ENCODE results near the gene GAL3ST1.
A peak's percentile ranks its signal among the peaks of the same experiment; 100 is the strongest.
"Not testable (repeated sequence)": the region's sequence is repeated elsewhere in the genome, so short reads cannot be mapped to it uniquely, and the experiment has no call there.

GAL3ST1 gene

DNA sequence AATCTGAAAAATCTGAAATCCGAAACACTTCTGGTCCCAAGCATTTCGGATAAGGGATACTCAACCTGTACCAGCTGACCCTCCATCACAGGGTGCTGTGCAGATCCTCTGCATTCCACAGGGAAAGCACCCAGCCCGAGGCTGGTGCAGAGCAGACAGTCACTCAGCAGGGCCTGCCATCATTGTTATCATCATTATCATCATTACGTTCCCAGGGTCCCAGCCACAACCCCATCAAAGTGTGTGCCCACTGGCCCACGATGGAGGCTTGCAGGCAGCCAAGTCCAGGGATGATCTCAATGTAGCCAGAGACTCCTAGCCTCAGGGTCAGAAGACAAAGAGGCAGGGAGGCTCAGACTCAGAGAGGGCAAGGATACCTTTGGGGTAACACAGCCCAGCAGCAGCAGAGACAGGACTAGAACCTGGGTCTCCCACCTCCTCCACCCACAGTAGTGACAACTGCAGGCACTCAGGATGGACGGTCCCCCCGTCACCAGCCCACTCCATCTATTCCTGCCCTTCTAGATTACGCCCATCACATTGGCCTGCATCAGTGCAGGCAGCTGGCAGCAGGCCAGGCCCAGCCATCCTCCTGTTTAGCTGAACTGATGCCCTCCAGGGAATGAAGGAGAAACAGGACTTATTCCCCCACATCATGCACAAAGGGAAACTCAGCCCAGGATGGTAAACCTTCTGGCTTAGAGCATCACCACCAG lies 10.3 kb downstream of the GAL3ST1 start:
- H3K36me3 Mint-ChIP-seq, result no peaks in the 10 kb centered on the region
- H3K4me1 Mint-ChIP-seq (ENCODE audit: low read depth), result no peaks in the 10 kb centered on the region
- H3K27ac Mint-ChIP-seq, result no peak overlapping the region
- no peak overlapping the region for H3K4me3 Mint-ChIP-seq
- no peaks in the 10 kb centered on the region for H3K27me3 Mint-ChIP-seq
- H3K9me3 Mint-ChIP-seq (ENCODE audit: low read depth), result no peaks in the 10 kb centered on the region

DNA sequence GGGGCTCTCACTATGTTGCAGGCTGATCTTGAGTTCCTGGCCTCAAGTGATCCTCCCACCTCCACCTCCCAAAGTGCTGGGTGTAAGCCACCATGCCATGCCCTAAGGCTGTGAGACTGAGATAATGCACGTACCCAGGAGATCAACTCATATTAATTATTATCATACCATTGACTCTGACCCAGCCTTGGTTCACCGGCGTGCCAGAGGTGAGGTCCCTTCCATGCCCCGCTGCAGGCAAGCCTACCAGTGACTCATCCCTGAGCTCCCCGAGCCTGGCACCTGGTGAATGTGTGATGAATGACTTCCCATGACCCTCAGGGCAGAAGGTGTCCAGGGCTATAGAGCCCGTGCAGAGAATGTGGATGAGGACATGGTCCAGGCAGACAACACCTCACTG lies 12.1 kb downstream of the GAL3ST1 start:
- H3K9me3 Mint-ChIP-seq (ENCODE audit: low read depth), result no peaks in the 10 kb centered on the region
- no peaks in the 10 kb centered on the region for H3K4me1 Mint-ChIP-seq (ENCODE audit: low read depth)
- H3K27ac Mint-ChIP-seq, result no peak overlapping the region
- H3K27me3 Mint-ChIP-seq, result no peaks in the 10 kb centered on the region
- no peak overlapping the region for H3K4me3 Mint-ChIP-seq
- H3K36me3 Mint-ChIP-seq, result no peaks in the 10 kb centered on the region

DNA sequence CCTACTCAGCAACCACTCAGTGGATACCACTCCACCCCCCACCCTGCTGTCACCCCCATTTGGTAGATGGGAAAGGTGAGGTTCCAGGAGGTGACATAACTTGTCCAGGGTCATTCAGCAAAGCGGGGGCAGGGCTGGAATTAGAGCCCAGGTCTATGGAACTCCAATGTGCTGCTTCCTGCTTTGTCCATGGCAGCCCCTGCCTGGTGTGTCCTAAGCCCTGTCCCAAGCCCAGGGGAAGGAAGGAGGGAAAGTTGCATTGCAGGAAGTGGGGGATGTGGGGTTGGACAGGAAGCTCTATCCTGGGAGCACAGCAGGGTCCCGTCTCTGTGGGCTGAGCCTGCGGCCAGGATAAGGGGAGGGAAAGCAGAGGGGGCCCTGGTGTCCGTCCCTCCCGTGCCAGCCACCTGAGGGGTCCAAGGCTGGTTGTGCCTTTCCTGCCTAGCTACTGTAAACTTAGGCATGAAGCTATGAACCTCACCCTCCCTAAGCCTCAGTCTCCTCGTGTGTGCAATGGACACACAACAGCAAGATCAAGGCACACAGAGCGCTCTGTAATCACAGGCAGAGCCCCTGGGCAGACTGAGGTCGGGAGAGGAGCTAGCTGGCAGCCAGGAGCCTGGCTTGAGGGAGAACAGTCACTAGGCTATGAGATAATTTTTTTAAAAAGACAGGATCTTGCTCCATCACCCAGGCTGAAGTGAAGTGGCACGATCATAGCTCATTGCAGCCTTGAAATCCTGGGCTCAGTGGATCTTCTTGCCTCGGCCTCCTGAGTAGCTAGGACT lies 12.9 kb downstream of the GAL3ST1 start:
- H3K27me3 Mint-ChIP-seq, result no peaks in the 10 kb centered on the region

DNA sequence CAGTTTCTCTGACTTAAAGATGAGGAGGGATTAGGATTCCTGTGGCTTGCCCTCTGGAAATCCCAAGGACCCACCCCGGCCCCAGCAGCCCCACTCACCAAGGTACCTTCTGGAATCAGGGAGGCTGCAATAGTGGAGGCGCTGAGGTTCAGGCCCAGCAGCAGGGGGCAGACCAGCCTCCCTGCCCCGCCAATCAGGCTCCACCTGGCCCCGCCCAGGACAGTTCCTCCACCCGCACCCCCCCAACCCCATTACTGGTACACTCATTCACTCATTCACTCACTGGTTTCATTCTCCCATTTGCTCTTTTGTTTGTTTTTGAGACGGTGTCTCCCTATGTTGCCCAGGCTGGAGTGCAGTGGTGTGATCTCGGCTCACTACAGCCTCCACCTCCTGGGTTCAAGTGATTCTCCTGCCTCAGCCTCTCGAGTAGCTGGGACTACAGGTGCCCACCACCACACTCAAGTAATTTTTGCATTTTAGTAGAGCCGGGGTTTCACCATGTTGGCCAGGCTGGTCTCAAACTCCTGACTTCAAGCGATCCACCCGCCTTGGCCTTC lies 13.7 kb downstream of the GAL3ST1 start:
- not testable (repeated sequence) for H3K9me3 Mint-ChIP-seq (ENCODE audit: low read depth); H3K4me1 Mint-ChIP-seq (ENCODE audit: low read depth)

More for the DNA sequence above, 12.9 kb downstream of the GAL3ST1 start:
- no peaks in the 10 kb centered on the region for H3K36me3 Mint-ChIP-seq
- no peaks in the 10 kb centered on the region for H3K9me3 Mint-ChIP-seq (ENCODE audit: low read depth)
- no peak overlapping the region for H3K27ac Mint-ChIP-seq
- no peaks in the 10 kb centered on the region for H3K4me1 Mint-ChIP-seq (ENCODE audit: low read depth)
- no peak overlapping the region for H3K4me3 Mint-ChIP-seq

DNA sequence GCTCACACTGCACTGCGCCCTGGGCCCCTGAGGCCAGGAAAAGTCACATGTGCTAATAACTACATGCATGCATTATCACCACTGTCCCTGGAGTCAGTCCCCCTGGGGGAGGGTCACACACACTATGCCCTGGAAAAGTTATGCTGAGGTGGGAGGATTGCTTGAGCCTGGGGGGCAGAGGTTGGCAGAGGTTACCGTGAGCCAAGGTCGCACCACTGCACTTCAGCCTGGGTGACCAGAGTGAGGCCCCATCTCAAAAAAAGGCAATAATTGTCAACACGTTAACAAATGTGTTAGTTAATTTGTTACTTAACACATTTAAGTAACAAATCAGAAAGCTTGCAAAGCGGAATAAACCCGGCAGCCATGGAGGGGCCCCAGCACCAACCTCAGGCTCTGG lies 14.6 kb downstream of the GAL3ST1 start:
- Mint-ChIP-seq H3K4me3 (no peak overlapping the region), H3K27me3 (no peaks in the 10 kb centered on the region), H3K27ac (no peak overlapping the region), H3K9me3 (ENCODE audit: low read depth) (no peaks in the 10 kb centered on the region), H3K36me3 (no peaks in the 10 kb centered on the region), H3K4me1 (ENCODE audit: low read depth) (no peaks in the 10 kb centered on the region)

More for the DNA sequence above, 13.7 kb downstream of the GAL3ST1 start:
- not testable (repeated sequence) for H3K27ac Mint-ChIP-seq, H3K36me3 Mint-ChIP-seq, H3K27me3 Mint-ChIP-seq, H3K4me3 Mint-ChIP-seq

DNA sequence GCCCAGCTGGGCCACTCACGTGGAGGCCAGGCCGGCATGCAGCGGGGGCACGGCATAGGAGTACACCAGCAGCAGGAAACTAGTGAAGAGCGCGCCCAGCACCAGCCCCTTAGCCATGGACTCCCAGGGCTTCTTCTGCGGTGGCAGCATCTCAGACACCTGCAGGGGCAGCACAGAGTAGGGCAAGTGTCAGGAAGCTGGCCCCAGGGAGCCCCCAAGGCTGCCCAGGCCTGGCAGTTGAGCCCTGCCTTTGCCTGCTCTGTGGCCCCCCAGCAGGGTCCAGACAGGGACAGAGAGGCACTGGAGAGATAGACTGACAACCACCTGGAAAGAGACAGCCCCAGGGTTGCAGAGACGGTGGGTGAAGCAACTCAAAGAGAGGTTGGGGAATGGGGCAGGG lies 17.2 kb downstream of the GAL3ST1 start:
- Mint-ChIP-seq H3K36me3 (no peaks in the 10 kb centered on the region), H3K4me1 (ENCODE audit: low read depth) (no peaks in the 10 kb centered on the region), H3K27ac (no peak overlapping the region), H3K27me3 (no peaks in the 10 kb centered on the region), H3K9me3 (ENCODE audit: low read depth) (no peaks in the 10 kb centered on the region), H3K4me3 (no peak overlapping the region)

DNA sequence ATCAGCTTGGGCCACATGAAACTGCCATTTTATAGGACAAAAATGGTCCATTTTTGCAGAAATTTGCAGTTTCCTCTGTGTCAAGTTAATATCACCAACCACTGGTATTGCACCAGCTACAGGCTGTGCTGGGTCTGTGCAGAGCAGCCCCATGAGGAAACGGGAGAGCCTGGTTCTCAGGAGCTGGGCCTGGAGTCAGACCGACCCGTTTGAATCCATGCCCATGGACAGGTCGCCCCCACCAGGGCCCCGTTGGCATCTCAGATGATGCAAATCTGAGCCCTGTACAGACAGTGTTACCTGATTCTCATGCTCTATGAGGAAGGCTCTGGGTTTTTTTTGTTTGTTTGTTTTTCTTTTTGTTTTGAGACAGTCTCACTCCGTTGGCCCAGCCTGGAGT lies 18.1 kb downstream of the GAL3ST1 start:
- Mint-ChIP-seq H3K27ac (no peak overlapping the region), H3K4me3 (no peak overlapping the region), H3K4me1 (ENCODE audit: low read depth) (no peaks in the 10 kb centered on the region), H3K9me3 (ENCODE audit: low read depth) (no peaks in the 10 kb centered on the region), H3K27me3 (no peaks in the 10 kb centered on the region), H3K36me3 (no peaks in the 10 kb centered on the region)

DNA sequence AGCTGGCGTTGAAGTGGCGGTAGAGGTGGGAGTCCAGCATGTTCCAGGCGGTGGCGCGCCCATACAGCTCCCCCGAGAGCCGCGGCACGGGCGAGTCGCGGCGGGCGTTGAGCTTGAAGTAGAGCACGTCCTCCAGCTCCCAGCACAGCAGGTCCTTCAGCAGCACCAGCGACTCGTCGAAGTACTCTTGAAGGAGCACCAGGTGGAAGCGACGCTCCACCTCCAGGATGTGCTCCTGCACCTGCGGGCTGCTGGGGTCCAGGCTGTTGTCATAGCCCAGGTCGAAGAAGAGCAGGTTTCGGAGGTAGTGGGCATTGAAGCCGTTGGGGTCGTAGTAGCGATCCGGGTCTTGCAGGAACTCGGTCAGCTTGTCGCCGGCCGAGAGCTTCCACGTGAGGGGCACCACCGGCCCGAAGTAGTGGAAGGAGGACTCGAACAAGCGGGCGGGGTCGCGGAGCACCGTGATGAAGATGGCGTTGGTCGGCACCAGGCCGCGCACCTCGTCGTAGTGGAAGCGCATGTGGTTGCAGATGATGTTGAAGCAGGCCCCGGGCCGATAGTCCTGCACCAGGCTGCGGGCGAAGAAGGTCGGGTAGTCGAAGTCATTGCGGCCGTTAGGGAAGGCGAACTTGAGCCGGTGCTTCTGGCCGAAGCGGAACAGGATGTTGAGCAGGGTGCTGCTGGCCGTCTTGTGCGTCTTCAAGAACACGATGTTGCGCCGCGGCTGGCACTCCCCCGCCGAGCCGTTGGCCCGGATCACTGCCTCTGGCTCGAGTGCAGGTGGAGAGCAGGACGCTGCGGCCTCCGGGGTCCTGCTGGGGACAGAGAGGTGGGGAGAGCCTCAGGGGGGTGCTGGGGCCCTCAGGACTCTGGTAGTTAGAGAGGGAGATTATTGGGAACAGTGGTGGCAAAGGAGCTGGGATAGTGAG lies 18.9 kb downstream of the GAL3ST1 start:
- no peaks in the 10 kb centered on the region for H3K9me3 Mint-ChIP-seq (ENCODE audit: low read depth)
- H3K4me1 Mint-ChIP-seq (ENCODE audit: low read depth), result no peaks in the 10 kb centered on the region
- no peak overlapping the region for H3K27ac Mint-ChIP-seq
- H3K27me3 Mint-ChIP-seq, result no peaks in the 10 kb centered on the region
- no peak overlapping the region for H3K4me3 Mint-ChIP-seq
- no peaks in the 10 kb centered on the region for H3K36me3 Mint-ChIP-seq

DNA sequence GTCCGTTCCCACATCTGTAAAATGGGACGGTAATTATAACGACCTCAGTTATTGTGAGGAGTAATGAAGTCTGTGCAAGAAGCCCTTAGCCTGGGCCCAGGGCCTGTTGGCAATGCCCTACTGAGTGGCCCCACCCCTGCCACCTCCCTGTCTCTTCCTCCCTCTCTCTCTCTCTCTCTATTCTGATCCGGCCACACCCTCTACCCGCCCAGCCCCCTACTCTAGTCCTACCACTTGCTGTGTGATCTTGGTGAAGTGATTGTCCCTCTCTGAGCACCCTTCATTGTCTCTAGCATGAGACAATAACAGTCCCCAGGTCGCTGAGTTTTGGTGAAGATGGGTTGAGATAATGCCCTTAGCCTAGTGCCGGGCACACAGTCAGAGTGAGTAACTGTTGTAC lies 20.5 kb downstream of the GAL3ST1 start:
- Mint-ChIP-seq H3K27ac (no peak overlapping the region), H3K4me3 (no peak overlapping the region), H3K36me3 (no peaks in the 10 kb centered on the region), H3K27me3 (no peaks in the 10 kb centered on the region), H3K4me1 (ENCODE audit: low read depth) (no peaks in the 10 kb centered on the region), H3K9me3 (ENCODE audit: low read depth) (no peaks in the 10 kb centered on the region)

DNA sequence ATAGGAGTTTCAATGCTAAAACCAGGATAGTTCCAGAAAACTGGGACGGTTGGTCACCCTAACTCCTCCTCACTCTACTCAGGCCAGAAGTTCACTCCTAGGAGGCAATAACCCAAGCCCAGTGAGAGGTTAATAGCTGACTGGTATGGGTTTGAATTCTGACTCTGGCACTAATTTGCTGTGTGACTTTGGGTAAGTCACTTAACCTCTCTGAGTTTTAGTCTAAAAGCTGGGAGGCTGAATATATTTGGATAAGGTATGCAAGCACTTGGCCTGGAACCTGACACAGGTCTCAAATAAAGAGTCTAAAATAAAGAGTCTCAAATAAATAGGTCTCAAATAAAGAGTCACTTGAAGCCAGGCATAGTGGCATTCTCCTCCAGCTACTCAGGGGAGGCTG lies 21.7 kb downstream of the GAL3ST1 start:
- H3K36me3 Mint-ChIP-seq, result no peaks in the 10 kb centered on the region
- H3K4me3 Mint-ChIP-seq, result no peak overlapping the region
- H3K27me3 Mint-ChIP-seq, result no peaks in the 10 kb centered on the region
- H3K4me1 Mint-ChIP-seq (ENCODE audit: low read depth), result no peaks in the 10 kb centered on the region
- no peak overlapping the region for H3K27ac Mint-ChIP-seq
- H3K9me3 Mint-ChIP-seq (ENCODE audit: low read depth), result no peaks in the 10 kb centered on the region

DNA sequence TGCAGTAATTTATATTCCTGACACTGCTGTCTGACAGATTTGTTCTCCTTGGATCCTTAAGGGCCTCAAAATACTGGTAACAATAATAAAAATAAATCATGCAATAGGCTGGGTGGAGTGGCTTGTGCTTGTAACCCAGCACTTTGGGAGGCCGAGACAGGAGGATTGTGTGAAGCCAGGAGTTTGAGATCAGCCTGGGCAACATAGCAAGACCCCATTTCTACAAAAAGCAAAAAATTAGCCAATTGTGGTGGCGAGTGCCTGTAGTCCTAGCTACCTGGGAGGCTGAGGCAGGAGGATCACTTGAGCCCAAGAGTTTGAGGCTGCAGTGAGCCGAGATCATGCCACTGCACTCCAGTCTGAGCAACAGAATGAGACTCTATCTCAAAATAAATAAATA lies 22.7 kb downstream of the GAL3ST1 start:
- not testable (repeated sequence) for H3K4me3 Mint-ChIP-seq; H3K36me3 Mint-ChIP-seq; H3K4me1 Mint-ChIP-seq (ENCODE audit: low read depth); H3K27ac Mint-ChIP-seq; H3K9me3 Mint-ChIP-seq (ENCODE audit: low read depth); H3K27me3 Mint-ChIP-seq

DNA sequence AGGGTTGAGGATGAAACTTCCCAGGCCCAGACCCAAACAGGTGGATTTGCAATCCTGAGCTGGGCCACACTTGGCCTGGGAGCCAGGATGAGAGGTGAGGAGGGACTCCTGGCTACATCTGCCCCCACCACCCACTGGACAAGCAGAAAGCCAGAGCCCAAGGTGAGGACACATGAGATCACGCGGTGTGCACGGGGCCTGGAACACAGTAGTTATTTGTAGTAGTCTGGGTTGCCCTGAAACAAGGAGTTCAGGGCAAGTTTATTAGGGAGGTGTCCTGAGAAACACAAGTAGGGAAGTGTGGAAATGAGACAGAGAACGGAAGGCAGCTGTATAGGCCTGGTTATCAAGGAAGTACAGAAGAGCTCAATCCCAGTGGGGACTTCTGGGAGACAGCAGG lies 27.3 kb downstream of the GAL3ST1 start:
- Mint-ChIP-seq H3K27me3 (peaks cover 13% of the 10 kb centered on the region), H3K9me3 (ENCODE audit: low read depth) (no peaks in the 10 kb centered on the region), H3K4me3 (no peak overlapping the region), H3K4me1 (ENCODE audit: low read depth) (peaks cover 4% of the 10 kb centered on the region), H3K36me3 (no peaks in the 10 kb centered on the region), H3K27ac (no peak overlapping the region)

DNA sequence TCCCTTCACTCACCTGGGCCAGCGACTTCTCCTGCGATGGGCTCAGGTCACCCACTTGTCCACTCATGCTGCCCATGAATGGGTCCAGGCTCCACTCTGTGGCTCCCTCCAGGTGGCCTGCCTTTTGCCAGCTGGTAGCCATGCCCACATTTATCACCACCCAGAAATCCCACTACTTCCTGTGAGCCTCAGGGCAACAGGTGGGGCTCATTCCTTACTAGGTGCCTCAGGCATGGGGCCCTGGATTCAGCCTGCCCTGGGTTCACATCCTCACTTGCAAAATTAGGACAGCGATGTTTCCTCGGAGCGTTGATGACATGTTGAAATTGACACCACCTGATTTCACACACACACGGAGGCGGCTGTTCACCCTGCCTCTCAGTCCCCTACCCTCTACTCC lies 27.8 kb downstream of the GAL3ST1 start, which contains the start of gene SEC14L6:
Gene SEC14L6 (minus strand): TSS at position 126 of the 400 bp plus-strand sequence. CDS start 59 bp downstream, at position 67.
- H3K27ac Mint-ChIP-seq, result no peak within 1 kb of the TSS
- no peaks in the 10 kb centered on the region for H3K9me3 Mint-ChIP-seq (ENCODE audit: low read depth)
- peaks cover 5% of the 10 kb centered on the region for H3K4me1 Mint-ChIP-seq (ENCODE audit: low read depth)
- H3K27me3 Mint-ChIP-seq, result peaks cover 15% of the 10 kb centered on the region
- no peaks in the 10 kb centered on the region for H3K36me3 Mint-ChIP-seq
- no peak within 1 kb of the TSS for H3K4me3 Mint-ChIP-seq

DNA sequence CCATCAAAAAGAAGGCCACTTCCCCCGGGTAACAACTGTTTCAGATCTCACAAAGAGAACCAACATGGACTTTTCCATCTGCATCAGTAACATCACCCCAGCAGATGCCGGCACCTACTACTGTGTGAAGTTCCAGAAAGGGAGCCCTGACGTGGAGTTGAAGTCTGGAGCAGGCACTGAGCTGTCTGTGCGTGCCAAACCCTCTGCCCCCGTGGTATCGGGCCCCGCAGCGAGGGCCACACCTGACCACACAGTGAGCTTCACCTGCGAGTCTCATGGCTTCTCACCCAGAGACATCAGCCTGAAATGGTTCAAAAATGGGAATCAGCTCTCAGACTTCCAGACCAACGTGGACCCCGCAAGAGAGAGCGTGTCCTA lies 31.7 kb downstream of the GAL3ST1 start:
- H3K4me3 Mint-ChIP-seq, result peak overlapping the region; percentile 47
- H3K27ac Mint-ChIP-seq, result no peak overlapping the region
- H3K9me3 Mint-ChIP-seq (ENCODE audit: low read depth), result no peaks in the 10 kb centered on the region
- peaks cover 2% of the 10 kb centered on the region for H3K36me3 Mint-ChIP-seq
- peaks cover 18% of the 10 kb centered on the region for H3K27me3 Mint-ChIP-seq
- H3K4me1 Mint-ChIP-seq (ENCODE audit: low read depth), result peaks cover 5% of the 10 kb centered on the region
